CD8-positive, alpha-beta memory T cell (primary cell): ENCODE data around the gene STK11IP. TPM values are rescaled to one million over a fixed set of nuclear protein-coding genes. Genes with fewer than 3 reads are reported as not detected.

Experiments used
- CTCF ChIA-PET: fragments of 350-600 bp; sonication (Branson Sonifier 250); formaldehyde crosslinking; loops from one replicate; lab custom pipeline; 2021; ENCODE audit warnings: antibody characterized with exemption; lab: Charles Lee
- POLR2A ChIA-PET: fragments of 350-600 bp; sonication (Branson Sonifier 250); formaldehyde crosslinking; loops from one replicate; lab custom pipeline; 2021; ENCODE audit warnings: antibody characterized with exemption; lab: Charles Lee
- DNase-seq, 5 donors: peaks; one replicate each; pipeline versions ENCODE4 v3.0.0 to v3.0.0-alpha.2; 2020 to 2022; ENCODE audit warnings: mixed read lengths in 1 of 5
- H3K27ac ChIP-seq: one replicate; pipeline ENCODE4 v1.7.0; 2013; ENCODE audit warnings: low read depth, mild to moderate bottlenecking, low read length, moderate library complexity
- H3K27me3 ChIP-seq: 2 replicates; pipeline ENCODE4 v1.7.0; 2013; ENCODE audit warnings: low read length, mild to moderate bottlenecking; ENCODE audit not compliant: insufficient read depth, poor library complexity, severe bottlenecking
- H3K36me3 ChIP-seq: 2 replicates; pipeline ENCODE4 v1.7.0; 2013; ENCODE audit warnings: mild to moderate bottlenecking, low read length, moderate library complexity; ENCODE audit not compliant: insufficient read depth
- H3K4me1 ChIP-seq: 2 replicates; pipeline ENCODE4 v1.7.0; 2013; ENCODE audit warnings: mild to moderate bottlenecking, low read length, moderate library complexity; ENCODE audit not compliant: insufficient read depth
- H3K4me3 ChIP-seq: 2 replicates; pipeline ENCODE4 v1.7.0; 2013; ENCODE audit warnings: mild to moderate bottlenecking, low read length
- H3K9me3 ChIP-seq: 2 replicates; pipeline ENCODE4 v1.7.0; 2013; ENCODE audit warnings: mild to moderate bottlenecking, low read length
- H3K27ac Mint-ChIP-seq, 8 donors: one replicate each; pipeline ENCODE4 v1.8.0; 2020 to 2021; ENCODE audit warnings: mixed read lengths in 8 of 8, mild to moderate bottlenecking in 6 of 8, inconsistent platforms in 3 of 8, moderate library complexity in 3 of 8
- H3K27me3 Mint-ChIP-seq, 2 donors: one replicate each; pipeline ENCODE4 v1.8.0; 2020 to 2021; ENCODE audit warnings: mixed read lengths in 2 of 2, mild to moderate bottlenecking in 1 of 2, moderate library complexity in 1 of 2
- H3K36me3 Mint-ChIP-seq, 3 donors: one replicate each; pipeline ENCODE4 v1.8.0; 2020 to 2021; ENCODE audit warnings: mixed read lengths in 3 of 3, inconsistent platforms in 1 of 3, mild to moderate bottlenecking in 1 of 3
- H3K4me1 Mint-ChIP-seq, 3 donors: one replicate each; pipeline ENCODE4 v1.8.0; 2020 to 2021; ENCODE audit warnings: mixed read lengths in 3 of 3, inconsistent platforms in 1 of 3, mild to moderate bottlenecking in 1 of 3
- H3K4me3 Mint-ChIP-seq, 7 donors: one replicate each; pipeline ENCODE4 v1.8.0; 2020 to 2021; ENCODE audit warnings: mixed read lengths in 7 of 7, mild to moderate bottlenecking in 6 of 7, moderate library complexity in 4 of 7, inconsistent platforms in 2 of 7
- H3K9me3 Mint-ChIP-seq, 5 donors: one replicate each; pipeline ENCODE4 v1.8.0; 2020 to 2022; ENCODE audit warnings: mixed read lengths in 5 of 5, mild to moderate bottlenecking in 3 of 5, moderate library complexity in 2 of 5, inconsistent platforms in 1 of 5
- polyA plus RNA-seq: library from polyadenylated mRNA; unstranded; fragments of 300-500 nt; fragmentation: Illumina TruSeq; gene quantifications from one replicate; pipeline ENCODE4 v1.2.3, GENCODE V29; 2021
- total RNA-seq, 2 experiments: library from RNA; stranded (reverse); gene quantifications; one replicate each; pipeline ENCODE4 v1.2.3, GENCODE V29; 2021

The STK11IP gene
- total and polyA plus RNA-seq, 3 experiments from 2014 or later = 12.6 to 32.2 (median 26.2) TPM

- H3K27me3 ChIP-seq = peaks cover 6% of the 10 kb centered on the region
- H3K4me3 ChIP-seq = no peak overlapping the region
- H3K36me3 ChIP-seq = no peaks in the 10 kb centered on the region
- H3K4me1 ChIP-seq = no peaks in the 10 kb centered on the region
- no peak overlapping the region for H3K27ac ChIP-seq
- H3K36me3 Mint-ChIP-seq = no peaks in the 10 kb centered on the region
- H3K9me3 ChIP-seq = no peaks in the 10 kb centered on the region
- ChIA-PET CTCF (interaction anchor here (1.7 kb wide), 1 partner anchor 10 kb away, joined by 7 read pairs; no protein-coding TSS in a partner anchor), POLR2A (no interaction called here)
- no peak for DNase-seq
- peaks cover 12 to 45% of the 10 kb centered on the region in 2 donors for H3K27me3 Mint-ChIP-seq
- H3K9me3 Mint-ChIP-seq = no peaks in the 10 kb centered on the region
- H3K4me3 Mint-ChIP-seq = peak overlapping the region in 1 of 7 donors; percentile 23
- H3K27ac Mint-ChIP-seq = no peak overlapping the region
- no peaks in the 10 kb centered on the region for H3K4me1 Mint-ChIP-seq
Observed at GRCh38 chr2:219631904-219632759, 34.5 kb downstream of the STK11IP start.

GRCh38 chr2:219632760-219633105, 35.1 kb downstream of the STK11IP start:
- POLR2A ChIA-PET = no interaction called here
- H3K9me3 ChIP-seq = no peaks in the 10 kb centered on the region
- H3K4me3 ChIP-seq = no peak overlapping the region
- Mint-ChIP-seq H3K4me3 (no peak overlapping the region), H3K36me3 (no peaks in the 10 kb centered on the region), H3K27me3 (peaks cover 12 to 46% of the 10 kb centered on the region in 2 donors), H3K4me1 (no peaks in the 10 kb centered on the region), H3K27ac (no peak overlapping the region), H3K9me3 (no peaks in the 10 kb centered on the region)
- CTCF ChIA-PET = interaction anchor here (1.7 kb wide), 1 partner anchor 9 kb away, joined by 7 read pairs; no protein-coding TSS in a partner anchor
- DNase-seq = no peak
- H3K36me3 ChIP-seq = no peaks in the 10 kb centered on the region
- H3K27me3 ChIP-seq = peaks cover 6% of the 10 kb centered on the region
- no peaks in the 10 kb centered on the region for H3K4me1 ChIP-seq
- H3K27ac ChIP-seq = no peak overlapping the region

GRCh38 chr2:219633276-219634065, 35.8 kb downstream of the STK11IP start:
- no peaks in the 10 kb centered on the region for H3K36me3 Mint-ChIP-seq
- POLR2A ChIA-PET = no interaction called here
- H3K27ac Mint-ChIP-seq = no peak overlapping the region

GRCh38 chr2:219634171-219634940, 36.7 kb downstream of the STK11IP start:
- H3K9me3 Mint-ChIP-seq = no peaks in the 10 kb centered on the region
- peak overlapping the region in 2 of 8 donors; percentile 17 to 27 for H3K27ac Mint-ChIP-seq
- no peak overlapping the region for H3K4me3 ChIP-seq
- no peak overlapping the region for H3K27ac ChIP-seq
- POLR2A ChIA-PET = no interaction called here
- H3K4me3 Mint-ChIP-seq = no peak overlapping the region
- H3K9me3 ChIP-seq = no peaks in the 10 kb centered on the region
- H3K4me1 Mint-ChIP-seq = peaks cover 0 to 4% (median 0%) of the 10 kb centered on the region in 3 donors
- H3K4me1 ChIP-seq = no peaks in the 10 kb centered on the region
- no peaks in the 10 kb centered on the region for H3K36me3 ChIP-seq
- H3K27me3 ChIP-seq = no peaks in the 10 kb centered on the region
- no peak for DNase-seq
- H3K36me3 Mint-ChIP-seq = no peaks in the 10 kb centered on the region
- CTCF ChIA-PET = no interaction called here
- peaks cover 23 to 44% of the 10 kb centered on the region in 2 donors for H3K27me3 Mint-ChIP-seq

More at GRCh38 chr2:219633276-219634065, 35.8 kb downstream of the STK11IP start:
- no peak for DNase-seq
- H3K27ac ChIP-seq = no peak overlapping the region
- CTCF ChIA-PET = interaction anchor here (1.7 kb wide), 1 partner anchor 9 kb away, joined by 7 read pairs; no protein-coding TSS in a partner anchor
- no peaks in the 10 kb centered on the region for H3K36me3 ChIP-seq
- no peaks in the 10 kb centered on the region for H3K27me3 ChIP-seq
- no peaks in the 10 kb centered on the region for H3K4me1 ChIP-seq
- no peak overlapping the region for H3K4me3 Mint-ChIP-seq
- H3K9me3 ChIP-seq = no peaks in the 10 kb centered on the region
- peaks cover 18 to 42% of the 10 kb centered on the region in 2 donors for H3K27me3 Mint-ChIP-seq
- no peaks in the 10 kb centered on the region for H3K4me1 Mint-ChIP-seq
- H3K4me3 ChIP-seq = no peak overlapping the region
- H3K9me3 Mint-ChIP-seq = no peaks in the 10 kb centered on the region

- no peaks in the 10 kb centered on the region for H3K9me3 ChIP-seq
- Mint-ChIP-seq H3K27ac (peak overlapping the region in 1 of 8 donors; percentile 79), H3K9me3 (no peaks in the 10 kb centered on the region), H3K27me3 (peaks cover 20 to 45% of the 10 kb centered on the region in 2 donors), H3K4me3 (no peak overlapping the region), H3K36me3 (no peaks in the 10 kb centered on the region), H3K4me1 (peaks cover 0 to 4% (median 0%) of the 10 kb centered on the region in 3 donors)
- no peak overlapping the region for H3K27ac ChIP-seq
- H3K36me3 ChIP-seq = no peaks in the 10 kb centered on the region
- no peak for DNase-seq
- H3K4me3 ChIP-seq = no peak overlapping the region
- H3K4me1 ChIP-seq = no peaks in the 10 kb centered on the region
- no peaks in the 10 kb centered on the region for H3K27me3 ChIP-seq
- CTCF ChIA-PET = no interaction called here
- POLR2A ChIA-PET = no interaction called here
Observed at GRCh38 chr2:219634951-219635751, 37.5 kb downstream of the STK11IP start.

GRCh38 chr2:219636144-219636915, 38.7 kb downstream of the STK11IP start:
- no peak overlapping the region for H3K27ac ChIP-seq
- Mint-ChIP-seq H3K27me3 (peaks cover 19 to 48% of the 10 kb centered on the region in 2 donors), H3K36me3 (no peaks in the 10 kb centered on the region), H3K27ac (peak overlapping the region in 1 of 8 donors; percentile 69), H3K4me3 (no peak overlapping the region), H3K9me3 (no peaks in the 10 kb centered on the region), H3K4me1 (peaks cover 0 to 4% (median 0%) of the 10 kb centered on the region in 3 donors)
- no peaks in the 10 kb centered on the region for H3K9me3 ChIP-seq
- H3K36me3 ChIP-seq = no peaks in the 10 kb centered on the region
- ChIA-PET CTCF (no interaction called here), POLR2A (no interaction called here)
- H3K4me1 ChIP-seq = no peaks in the 10 kb centered on the region
- H3K27me3 ChIP-seq = no peaks in the 10 kb centered on the region
- H3K4me3 ChIP-seq = no peak overlapping the region
- DNase-seq = no peak
